GM13977 (cell line): ENCODE measurements around the gene KSR1.
"Not testable (repeated sequence)": the region's sequence is repeated elsewhere in the genome, so short reads cannot be mapped to it uniquely, and the experiment has no call there.

ENCODE experiments used
- DNase-seq: peaks from one replicate; pipeline ENCODE4 v3.0.0; 2012; ENCODE audit warnings: low spot score
- CTCF ChIP-seq: IDR thresholded peaks from 2 replicates; pipeline ENCODE4 v1.5.1; 2012; ENCODE audit warnings: mild to moderate bottlenecking, control low read depth; ENCODE audit not compliant: insufficient read depth; ENCODE audit errors: extremely low read depth, missing control alignments
- in situ Hi-C: fragments of 300-500 bp; cut with MboI; formaldehyde crosslinking; loops from one replicate; pipeline ENCODE4 v1.12.0; 2022; ENCODE audit warnings: low sequenced_read_pairs, low pct_unique_long_range_greater_than_20kb, mixed read lengths, inconsistent platforms; ENCODE audit not compliant: unreplicated experiment

Gene KSR1

GRCh38 chr17:27663936-27664605 is 207.8 kb downstream of the KSR1 start:
- no peak for TF ChIP-seq CTCF

DNA sequence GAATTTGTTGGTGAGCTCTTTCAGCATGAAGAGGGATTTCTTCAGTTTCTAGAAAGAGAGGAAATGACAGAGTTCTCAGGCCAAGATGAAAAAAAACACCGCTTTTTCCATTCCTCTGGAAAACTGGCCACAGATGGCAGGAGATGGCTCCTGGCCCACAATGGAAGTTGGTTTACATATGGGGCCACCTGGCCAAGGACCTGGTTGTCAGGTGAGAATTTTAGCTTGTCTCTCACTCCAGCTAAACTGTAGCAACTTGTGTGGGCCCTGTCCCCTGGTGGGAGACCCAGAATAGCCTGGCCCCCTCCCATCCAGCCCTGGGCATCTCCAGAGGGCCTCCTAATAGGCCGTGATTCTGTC is 208.3 kb downstream of the KSR1 start:
- DNase-seq: no peak
- no peak for TF ChIP-seq CTCF
- in situ Hi-C loops: no loop called here

More at GRCh38 chr17:27663936-27664605, 207.8 kb downstream of the KSR1 start:
- no peak for DNase-seq
- in situ Hi-C loops: no loop called here

DNA sequence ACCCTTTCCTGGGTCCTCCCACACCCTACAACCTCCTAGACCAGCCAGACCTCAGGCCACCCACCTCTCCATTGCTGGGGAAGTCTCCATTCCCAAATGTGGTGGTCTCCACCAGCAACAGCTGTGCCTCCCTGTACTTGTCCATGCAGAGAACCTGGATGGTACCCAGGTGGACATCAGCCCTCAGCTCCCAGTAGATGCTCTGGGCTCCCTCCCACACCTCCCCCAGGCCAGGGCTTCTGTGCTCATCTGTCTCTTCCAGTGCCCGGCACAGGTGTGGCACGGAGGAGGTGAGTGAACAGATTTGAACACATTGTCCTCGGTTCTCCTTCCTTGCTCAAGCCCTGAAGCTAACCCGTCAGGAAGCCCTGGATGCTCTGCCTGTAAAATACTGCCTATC is 209.3 kb downstream of the KSR1 start:
- in situ Hi-C loops: no loop called here
- DNase-seq: no peak
- no peak for TF ChIP-seq CTCF

DNA sequence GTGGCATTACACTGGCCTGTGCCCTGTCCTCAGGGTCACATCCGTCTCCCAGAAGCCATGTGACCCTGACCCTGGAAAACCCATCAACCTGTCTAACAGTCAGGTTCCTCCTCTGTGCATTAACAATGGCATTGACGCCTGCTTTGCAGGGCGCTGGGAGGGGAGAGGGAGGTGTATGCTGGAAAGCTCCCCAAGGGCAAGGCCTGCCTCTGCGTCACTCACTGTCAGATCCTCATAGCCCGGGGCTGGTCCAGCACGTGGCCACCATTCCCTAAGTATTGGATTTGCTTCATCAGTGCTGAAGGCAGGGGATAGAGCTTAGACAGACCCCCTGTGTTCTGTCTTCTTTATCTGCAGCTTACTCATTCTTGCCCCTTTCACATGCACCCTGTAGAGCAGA is 210.0 kb downstream of the KSR1 start:
- in situ Hi-C loops, DNase-seq: not testable (repeated sequence)

DNA sequence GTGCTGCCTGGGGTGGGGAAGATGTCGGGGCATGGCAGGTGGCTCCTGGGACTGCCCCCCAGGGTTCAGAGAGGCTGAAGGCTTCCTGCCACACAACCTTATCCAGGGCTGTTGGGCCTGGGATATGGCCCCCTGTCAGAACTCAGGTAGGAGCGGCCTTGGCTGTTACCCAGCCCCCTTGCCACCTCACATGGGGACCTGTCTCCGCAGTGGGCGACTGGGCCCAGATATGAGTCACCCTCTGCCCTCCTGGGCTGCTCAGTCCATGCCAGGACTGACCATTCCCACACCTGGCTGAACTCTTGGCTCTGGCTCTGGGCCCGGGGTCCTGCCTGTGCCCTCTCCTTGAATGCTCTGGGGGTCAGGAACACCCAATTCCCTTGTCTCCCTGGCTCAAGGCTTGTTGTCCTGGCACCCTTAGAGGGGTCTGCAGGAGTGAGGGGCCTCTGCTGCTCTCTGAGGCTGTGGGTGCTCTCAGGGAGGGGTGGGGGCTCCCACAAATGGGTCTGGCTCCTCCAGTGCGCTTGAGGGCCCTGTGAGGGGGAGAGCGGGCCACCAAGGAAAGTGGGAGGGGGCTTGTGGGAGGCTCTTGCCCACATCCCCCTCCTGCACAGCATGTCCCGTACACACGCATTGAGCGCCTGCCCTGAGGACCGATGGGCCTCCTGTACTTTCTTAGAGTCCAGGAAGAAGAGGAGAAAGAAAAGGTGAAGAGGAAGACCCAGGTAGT is 210.7 kb downstream of the KSR1 start:
- no peak for TF ChIP-seq CTCF
- in situ Hi-C loops: no loop called here
- DNase-seq: no peak

- no peak for DNase-seq
- in situ Hi-C loops: no loop called here
Measured at GRCh38 chr17:27667656-27668487, 211.6 kb downstream of the KSR1 start.

More at GRCh38 chr17:27667656-27668487, 211.6 kb downstream of the KSR1 start:
- no peak for TF ChIP-seq CTCF
